Measurements from ENCODE around the gene LOC101059915.
A peak's percentile ranks its signal among the peaks of the same experiment; 100 is the strongest.

Gene LOC101059915

DNA sequence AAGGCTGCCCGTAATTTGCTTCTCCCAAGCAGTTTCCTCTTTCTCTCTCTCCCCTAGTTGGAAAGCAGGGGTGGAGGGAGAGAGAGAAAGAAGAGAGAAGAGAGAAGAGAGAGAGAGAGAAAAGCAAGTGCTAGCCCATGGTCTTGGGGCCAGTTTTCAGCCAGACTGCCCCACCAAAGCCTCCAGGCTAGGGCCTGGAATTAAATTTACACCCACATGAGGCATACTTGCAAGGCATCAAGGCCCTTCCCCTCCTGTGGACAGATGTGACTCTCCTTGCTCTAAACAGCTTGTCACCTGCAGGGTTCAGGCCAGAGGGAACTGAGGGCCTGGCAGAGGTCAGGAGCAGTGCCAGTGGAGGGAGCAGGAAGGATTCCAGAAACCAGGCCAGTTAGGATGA lies 47.4 kb upstream of the LOC101059915 start:
- no peak for DNase-seq (ENCODE audit: low spot score)
- Histone ChIP-seq H3K4me1 (ENCODE audit: insufficient read depth, poor library complexity, severe bottlenecking) (no peaks in the 10 kb centered on the region), H3K4me3 (ENCODE audit: severe bottlenecking) (no peak overlapping the region), H3K9me3 (ENCODE audit: severe bottlenecking) (no peaks in the 10 kb centered on the region), H3K27me3 (ENCODE audit: insufficient read depth, poor library complexity, severe bottlenecking) (no peaks in the 10 kb centered on the region), H3K27ac (ENCODE audit: poor library complexity, severe bottlenecking) (no peak overlapping the region), H3K36me3 (ENCODE audit: low read depth) (no peaks in the 10 kb centered on the region)
- TF ChIP-seq, protein P1, sequence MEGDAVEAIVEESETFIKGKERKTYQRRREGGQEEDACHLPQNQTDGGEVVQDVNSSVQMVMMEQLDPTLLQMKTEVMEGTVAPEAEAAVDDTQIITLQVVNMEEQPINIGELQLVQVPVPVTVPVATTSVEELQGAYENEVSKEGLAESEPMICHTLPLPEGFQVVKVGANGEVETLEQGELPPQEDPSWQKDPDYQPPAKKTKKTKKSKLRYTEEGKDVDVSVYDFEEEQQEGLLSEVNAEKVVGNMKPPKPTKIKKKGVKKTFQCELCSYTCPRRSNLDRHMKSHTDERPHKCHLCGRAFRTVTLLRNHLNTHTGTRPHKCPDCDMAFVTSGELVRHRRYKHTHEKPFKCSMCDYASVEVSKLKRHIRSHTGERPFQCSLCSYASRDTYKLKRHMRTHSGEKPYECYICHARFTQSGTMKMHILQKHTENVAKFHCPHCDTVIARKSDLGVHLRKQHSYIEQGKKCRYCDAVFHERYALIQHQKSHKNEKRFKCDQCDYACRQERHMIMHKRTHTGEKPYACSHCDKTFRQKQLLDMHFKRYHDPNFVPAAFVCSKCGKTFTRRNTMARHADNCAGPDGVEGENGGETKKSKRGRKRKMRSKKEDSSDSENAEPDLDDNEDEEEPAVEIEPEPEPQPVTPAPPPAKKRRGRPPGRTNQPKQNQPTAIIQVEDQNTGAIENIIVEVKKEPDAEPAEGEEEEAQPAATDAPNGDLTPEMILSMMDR (IDR thresholded peaks at IDR 0.05; ENCODE audit: poor library complexity, severe bottlenecking), result no peak
- ATAC-seq (ENCODE audit: low read depth), result no peak

DNA sequence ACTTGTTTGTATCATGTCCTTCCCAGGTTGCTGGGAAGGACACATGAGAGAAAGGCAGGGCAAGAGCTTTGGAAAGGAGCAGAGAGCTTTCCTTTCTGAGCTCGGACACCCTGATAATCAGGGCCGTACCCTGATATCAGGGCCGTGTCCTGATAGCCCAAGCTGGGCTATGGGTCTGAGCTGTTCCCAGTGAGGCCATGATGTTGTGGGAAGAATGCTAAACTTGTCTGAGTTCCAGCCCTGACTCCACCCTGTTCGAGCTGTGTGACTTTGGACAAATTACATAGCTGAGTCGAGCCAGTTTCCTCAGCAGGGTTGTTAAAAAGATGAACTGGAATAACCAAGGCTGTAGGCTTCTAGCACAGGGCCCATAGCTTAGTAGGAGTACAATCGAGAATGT lies 45.7 kb upstream of the LOC101059915 start:
- ATAC-seq (ENCODE audit: low read depth), result no peak
- Histone ChIP-seq H3K4me3 (ENCODE audit: severe bottlenecking) (no peak overlapping the region), H3K9me3 (ENCODE audit: severe bottlenecking) (no peaks in the 10 kb centered on the region), H3K27ac (ENCODE audit: poor library complexity, severe bottlenecking) (no peak overlapping the region), H3K27me3 (ENCODE audit: insufficient read depth, poor library complexity, severe bottlenecking) (no peaks in the 10 kb centered on the region), H3K4me1 (ENCODE audit: insufficient read depth, poor library complexity, severe bottlenecking) (no peaks in the 10 kb centered on the region), H3K36me3 (ENCODE audit: low read depth) (no peaks in the 10 kb centered on the region)
- TF ChIP-seq, protein P1 (IDR thresholded peaks at IDR 0.05; ENCODE audit: poor library complexity, severe bottlenecking), result no peak
- no peak for DNase-seq (ENCODE audit: low spot score)

DNA sequence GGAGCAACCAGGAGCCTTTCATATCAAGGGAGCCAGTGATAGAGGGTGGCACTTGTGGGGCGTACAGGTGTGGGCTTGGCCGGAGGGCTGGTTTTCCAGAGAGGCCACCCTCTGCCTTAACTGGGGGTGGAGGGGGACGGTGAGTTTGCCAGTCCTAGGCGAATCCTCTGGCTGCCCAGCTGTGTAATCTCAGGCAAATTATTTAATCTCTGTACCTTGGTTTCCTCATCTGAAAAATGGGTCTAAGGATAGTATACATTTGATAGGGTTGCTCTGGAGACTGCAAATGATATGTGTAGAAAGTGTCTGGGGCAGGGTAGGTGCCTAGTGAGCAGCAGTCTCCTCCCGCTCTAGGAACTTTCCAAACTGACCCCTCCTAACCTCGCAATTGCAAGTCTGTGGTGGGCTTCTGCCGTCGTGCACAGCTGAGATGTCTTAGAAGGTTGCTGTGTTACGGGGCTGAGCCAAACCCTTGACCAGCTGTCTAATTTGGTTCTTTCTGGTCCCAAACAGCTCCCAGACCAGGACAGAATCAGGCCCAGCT lies 45.2 kb upstream of the LOC101059915 start:
- H3K27me3 ChIP-seq (ENCODE audit: insufficient read depth, poor library complexity, severe bottlenecking), result no peaks in the 10 kb centered on the region

DNA sequence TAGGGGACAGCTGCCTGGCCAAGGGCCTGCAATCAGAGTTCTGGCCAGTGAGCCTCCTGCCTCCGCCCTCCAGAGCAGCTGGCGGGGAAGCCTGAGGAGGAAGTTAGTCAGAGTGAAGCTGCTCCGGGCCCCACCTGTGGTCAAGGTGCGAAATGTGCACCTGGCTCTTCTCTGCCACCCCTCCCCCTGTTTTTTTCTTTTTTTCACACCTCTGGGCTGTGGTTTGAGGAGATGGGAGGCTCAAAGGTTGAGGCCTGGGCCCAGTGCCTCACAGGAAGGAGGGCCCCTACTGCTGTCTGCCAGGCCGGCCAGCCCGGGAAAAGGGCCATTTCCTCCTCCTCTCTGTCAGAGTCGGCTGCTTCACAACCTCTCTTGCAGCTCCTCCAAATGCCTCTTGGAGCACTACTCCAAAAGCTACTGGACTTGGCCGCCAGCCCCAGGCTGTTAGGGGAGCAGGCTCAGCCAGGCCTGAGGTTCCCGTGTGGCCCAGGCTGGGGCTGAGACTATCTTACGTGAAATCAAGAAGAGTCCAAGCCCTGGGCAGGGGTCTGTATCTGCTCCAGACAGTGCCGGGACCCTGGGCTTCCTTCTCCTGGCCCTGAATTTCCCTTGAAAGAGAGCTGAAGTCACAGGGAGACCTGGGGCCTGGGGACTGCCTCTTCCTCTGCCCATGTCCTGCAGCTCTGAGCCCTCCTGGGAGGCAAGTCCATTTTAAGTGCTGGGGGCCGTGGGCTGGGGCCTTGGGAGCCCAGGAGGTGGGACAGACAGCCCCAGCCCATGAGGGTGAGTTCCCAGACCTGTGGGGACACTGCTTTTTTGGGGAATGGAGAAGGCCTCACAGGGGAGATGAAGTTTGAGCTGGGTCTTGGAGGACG lies 44.5 kb upstream of the LOC101059915 start:
- Histone ChIP-seq H3K27me3 (ENCODE audit: insufficient read depth, poor library complexity, severe bottlenecking) (no peaks in the 10 kb centered on the region), H3K4me1 (ENCODE audit: insufficient read depth, poor library complexity, severe bottlenecking) (no peaks in the 10 kb centered on the region), H3K27ac (ENCODE audit: poor library complexity, severe bottlenecking) (peak overlapping the region; percentile 35), H3K36me3 (ENCODE audit: low read depth) (no peaks in the 10 kb centered on the region), H3K9me3 (ENCODE audit: severe bottlenecking) (no peaks in the 10 kb centered on the region), H3K4me3 (ENCODE audit: severe bottlenecking) (no peak overlapping the region)
- ATAC-seq (ENCODE audit: low read depth) (peak; percentile 84), DNase-seq (ENCODE audit: low spot score) (no peak)
- TF ChIP-seq, protein P1 (IDR thresholded peaks at IDR 0.05; ENCODE audit: poor library complexity, severe bottlenecking), result no peak

More for the DNA sequence above, 45.2 kb upstream of the LOC101059915 start:
- Histone ChIP-seq H3K4me1 (ENCODE audit: insufficient read depth, poor library complexity, severe bottlenecking) (no peaks in the 10 kb centered on the region), H3K36me3 (ENCODE audit: low read depth) (no peaks in the 10 kb centered on the region), H3K9me3 (ENCODE audit: severe bottlenecking) (no peaks in the 10 kb centered on the region), H3K4me3 (ENCODE audit: severe bottlenecking) (no peak overlapping the region), H3K27ac (ENCODE audit: poor library complexity, severe bottlenecking) (no peak overlapping the region)
- no peak for DNase-seq (ENCODE audit: low spot score)
- TF ChIP-seq, protein P1 (IDR thresholded peaks at IDR 0.05; ENCODE audit: poor library complexity, severe bottlenecking), result no peak
- ATAC-seq (ENCODE audit: low read depth), result no peak

DNA sequence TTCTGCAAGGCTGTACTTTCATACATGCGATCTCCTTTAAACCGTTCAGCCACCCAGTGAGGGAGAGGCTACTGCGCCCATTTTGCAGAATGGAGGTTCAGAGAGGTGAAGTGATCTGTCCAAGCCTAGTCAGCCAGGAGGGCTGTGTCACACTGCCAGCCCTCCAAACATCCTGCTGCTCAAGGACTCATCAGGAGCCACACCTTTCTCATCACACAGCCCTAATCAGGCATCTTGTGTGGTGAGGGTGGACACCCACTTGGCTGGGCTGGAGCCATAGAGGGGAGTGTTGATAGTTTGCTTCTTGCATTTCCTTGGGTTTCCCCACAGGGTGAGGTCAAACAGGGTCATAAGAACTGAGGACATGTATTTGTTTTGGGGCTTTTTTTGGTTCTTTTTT lies 43.6 kb upstream of the LOC101059915 start:
- no peak for ATAC-seq (ENCODE audit: low read depth)
- no peak for DNase-seq (ENCODE audit: low spot score)
- no peak overlapping the region for H3K27ac ChIP-seq (ENCODE audit: poor library complexity, severe bottlenecking)
- no peaks in the 10 kb centered on the region for H3K9me3 ChIP-seq (ENCODE audit: severe bottlenecking)
- no peaks in the 10 kb centered on the region for H3K27me3 ChIP-seq (ENCODE audit: insufficient read depth, poor library complexity, severe bottlenecking)
- H3K4me3 ChIP-seq (ENCODE audit: severe bottlenecking), result no peak overlapping the region
- TF ChIP-seq, protein P1 (IDR thresholded peaks at IDR 0.05; ENCODE audit: poor library complexity, severe bottlenecking), result no peak
- H3K4me1 ChIP-seq (ENCODE audit: insufficient read depth, poor library complexity, severe bottlenecking), result no peaks in the 10 kb centered on the region
- H3K36me3 ChIP-seq (ENCODE audit: low read depth), result no peaks in the 10 kb centered on the region

Measured in RWPE2 (cell line).